H54 (cell line): ENCODE measurements around the gene SPEF1.

ENCODE experiments used
- DNase-seq: peaks from one replicate; pipeline ENCODE4 v3.0.0; 2011; ENCODE audit warnings: low spot score, mixed read lengths; ENCODE audit not compliant: insufficient read length
- FAIRE-seq: peaks from 3 replicates; lab custom pipeline; 2011; peaks lifted over from hg19 to GRCh38; lab: Jason Lieb, UNC
- POLR2A ChIP-seq: IDR thresholded peaks from 2 replicates; pipeline ENCODE4 v1.6.1; 2011; ENCODE audit warnings: low read depth, mild to moderate bottlenecking, low read length

SPEF1 gene

DNA sequence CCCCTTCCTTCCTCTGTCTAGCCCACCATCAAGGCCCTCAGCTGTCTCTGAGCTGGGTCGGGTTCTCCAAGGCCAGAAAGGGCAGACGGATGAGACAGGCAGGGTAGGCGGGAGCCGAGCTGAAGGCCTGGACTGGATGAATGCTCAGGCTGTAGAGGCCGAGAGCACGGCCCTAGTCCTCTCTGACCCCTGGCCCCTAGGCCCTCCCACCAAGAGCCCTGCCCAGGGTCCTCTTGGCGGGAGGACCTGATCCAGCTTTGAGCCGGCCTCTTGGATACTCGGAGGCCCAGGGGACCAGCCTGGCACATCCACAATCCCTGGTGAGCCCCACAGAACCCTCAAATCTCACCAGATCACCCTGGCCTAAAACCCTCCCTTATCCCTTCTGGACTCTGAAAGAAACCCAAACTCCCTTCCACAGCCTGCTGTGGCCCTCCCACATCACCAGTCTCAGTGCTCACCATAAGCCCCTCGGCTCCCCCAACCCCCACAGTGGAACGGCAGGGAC, 21.9 kb downstream of the SPEF1 start:
- TF ChIP-seq POLR2A, result no peak
- no peak for FAIRE-seq
- no peak for DNase-seq

DNA sequence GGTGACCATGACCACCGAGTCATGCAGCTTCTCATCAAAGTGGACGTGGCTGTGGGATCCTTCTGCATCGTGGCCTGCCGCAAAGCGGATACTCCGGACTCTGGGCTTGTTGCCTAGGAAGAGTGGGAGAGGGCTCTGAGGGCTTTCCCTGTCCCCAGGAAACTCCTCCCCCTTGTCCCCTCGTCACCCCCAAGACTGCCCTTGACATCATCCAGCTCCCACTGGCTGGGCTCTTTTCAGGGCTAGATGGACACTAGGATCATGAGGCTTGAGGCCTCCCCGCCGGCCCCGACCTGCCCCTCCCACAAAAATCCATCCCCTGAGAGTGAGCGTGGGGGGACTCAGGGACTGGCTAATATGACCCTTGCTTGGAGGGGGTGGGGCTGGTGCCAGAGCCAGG, 22.7 kb downstream of the SPEF1 start:
- no peak for FAIRE-seq

DNA sequence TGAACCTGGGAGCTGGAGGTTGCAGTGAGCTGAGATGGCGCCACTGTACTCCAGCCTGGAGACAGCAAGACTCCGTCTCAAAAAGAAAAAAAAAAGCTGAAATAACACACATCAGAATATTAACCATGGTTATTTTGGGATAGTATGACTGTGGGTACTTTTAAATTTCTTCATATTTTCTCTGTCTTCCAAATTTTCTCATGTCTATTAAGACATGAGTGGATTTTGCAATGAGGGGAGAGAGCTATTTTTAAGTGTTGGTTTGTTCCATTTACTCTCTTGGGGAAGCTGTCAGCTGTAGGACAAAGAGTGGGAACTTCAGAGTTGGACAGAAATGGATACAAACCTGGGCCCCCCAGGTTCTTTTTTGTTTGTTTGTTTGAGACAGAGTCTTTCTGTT, 24.0 kb downstream of the SPEF1 start:
- no peak for TF ChIP-seq POLR2A
- DNase-seq (no peak), FAIRE-seq (no peak)

More for the DNA sequence above, 22.7 kb downstream of the SPEF1 start:
- TF ChIP-seq POLR2A, result no peak
- DNase-seq, result no peak

DNA sequence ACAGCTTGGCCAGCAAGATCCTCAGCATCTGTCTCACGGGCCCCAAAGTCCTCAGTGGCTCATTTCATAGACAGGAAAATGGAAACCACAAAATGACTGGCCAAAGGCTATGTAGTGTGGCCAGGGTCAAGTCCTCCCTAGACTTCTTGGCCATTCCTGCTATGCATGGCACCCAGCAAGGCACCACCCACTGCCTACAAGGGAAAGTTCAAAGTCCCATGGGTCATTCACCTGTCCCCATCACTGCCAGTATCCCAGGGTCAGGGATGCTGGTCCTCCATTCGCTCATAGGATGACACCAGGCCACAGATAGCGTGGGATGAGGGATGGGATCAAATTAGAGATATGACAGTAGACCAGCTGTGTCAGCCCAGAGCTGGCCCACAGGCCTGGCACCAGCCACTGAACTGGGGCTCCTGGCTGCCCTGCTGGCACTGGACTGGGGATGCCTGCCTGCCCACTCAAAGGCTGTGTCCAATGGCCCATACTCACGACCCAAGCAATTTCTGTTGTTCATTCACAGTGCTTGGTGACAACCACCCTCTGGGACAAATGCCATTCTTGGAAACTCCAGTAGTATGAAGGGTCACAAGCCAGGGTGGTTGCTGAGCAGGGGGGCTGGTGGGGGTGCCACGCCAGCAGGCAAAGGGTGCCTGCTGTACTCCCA, 25.3 kb downstream of the SPEF1 start:
- TF ChIP-seq POLR2A, result no peak
- DNase-seq, result no peak
- no peak for FAIRE-seq

DNA sequence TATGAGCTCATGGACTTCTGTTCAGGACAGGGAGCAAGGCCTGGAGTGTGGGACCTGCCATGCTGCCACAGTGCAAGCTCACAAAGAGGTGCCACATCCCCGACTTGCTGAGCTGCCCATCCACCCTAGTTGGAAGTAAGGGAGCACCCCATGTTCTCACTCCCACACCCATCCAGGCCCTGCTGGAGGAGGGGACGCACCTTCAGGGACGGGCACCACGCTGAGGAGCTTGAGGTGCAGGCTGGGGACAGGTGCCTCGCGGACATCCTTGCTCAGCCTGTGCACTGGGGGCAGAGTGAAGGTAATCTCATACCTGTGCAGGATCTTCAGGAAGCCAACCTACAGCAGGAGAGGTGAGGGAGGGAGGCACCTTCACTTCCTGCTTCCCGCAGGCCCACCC, 26.0 kb downstream of the SPEF1 start:
- DNase-seq (no peak), FAIRE-seq (no peak)
- no peak for TF ChIP-seq POLR2A

DNA sequence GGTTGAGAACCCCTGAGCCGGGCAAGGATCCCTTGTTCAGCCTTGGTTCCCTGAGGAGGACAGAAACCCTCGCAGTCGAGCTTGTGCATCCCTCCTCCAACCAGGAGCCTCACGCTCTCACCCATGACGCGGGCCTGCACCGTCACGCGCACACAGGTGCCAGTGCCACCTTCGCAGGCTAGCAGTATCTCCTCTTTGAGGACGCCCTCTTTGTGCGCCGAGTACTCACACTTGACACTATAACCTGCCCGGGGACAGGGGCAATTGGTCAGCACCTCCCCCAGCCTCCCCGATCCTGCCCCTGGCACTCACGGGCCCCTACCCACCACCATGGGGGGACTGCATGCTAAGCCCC, 27.0 kb downstream of the SPEF1 start:
- DNase-seq (no peak), FAIRE-seq (no peak)
- TF ChIP-seq POLR2A, result no peak

DNA sequence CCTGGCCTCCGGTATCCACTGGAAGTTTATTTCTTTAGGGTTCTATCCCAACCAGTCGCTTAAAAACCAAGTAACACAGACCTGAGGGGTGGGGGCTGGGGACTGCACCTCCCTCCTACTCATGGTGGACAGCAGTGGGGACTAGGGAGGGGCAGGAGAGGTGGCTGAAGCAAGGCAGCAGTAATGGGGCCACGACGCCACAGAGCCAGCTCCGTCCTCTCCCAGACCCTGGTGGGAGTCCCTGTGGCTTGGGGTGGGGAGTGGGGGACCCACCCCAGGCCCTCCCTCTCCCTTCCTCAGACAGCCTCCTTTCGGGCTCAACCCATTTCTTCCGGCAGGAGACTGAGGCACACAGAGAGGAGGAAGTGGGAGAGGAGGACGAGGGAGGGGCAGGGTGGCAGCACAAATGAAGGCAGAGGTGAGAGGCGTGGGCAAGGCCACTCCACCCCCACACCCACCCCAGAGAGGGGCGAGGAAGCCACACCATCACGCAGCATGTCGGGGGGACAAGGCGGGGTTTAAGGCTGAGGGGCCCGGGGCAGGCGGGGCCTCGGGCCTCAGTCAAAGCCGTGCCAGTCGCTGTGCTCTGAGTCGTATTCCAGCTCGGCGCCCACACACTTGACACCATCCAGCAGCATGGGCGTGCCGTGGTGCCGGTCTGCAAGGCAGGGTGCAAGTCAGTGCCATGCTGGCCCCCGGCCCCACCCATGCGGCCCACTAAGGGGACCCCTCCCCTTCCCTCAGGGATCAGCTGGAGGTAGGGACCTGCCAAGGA, 27.6 kb downstream of the SPEF1 start:
- TF ChIP-seq POLR2A, result no peak
- DNase-seq (no peak), FAIRE-seq (no peak)

DNA sequence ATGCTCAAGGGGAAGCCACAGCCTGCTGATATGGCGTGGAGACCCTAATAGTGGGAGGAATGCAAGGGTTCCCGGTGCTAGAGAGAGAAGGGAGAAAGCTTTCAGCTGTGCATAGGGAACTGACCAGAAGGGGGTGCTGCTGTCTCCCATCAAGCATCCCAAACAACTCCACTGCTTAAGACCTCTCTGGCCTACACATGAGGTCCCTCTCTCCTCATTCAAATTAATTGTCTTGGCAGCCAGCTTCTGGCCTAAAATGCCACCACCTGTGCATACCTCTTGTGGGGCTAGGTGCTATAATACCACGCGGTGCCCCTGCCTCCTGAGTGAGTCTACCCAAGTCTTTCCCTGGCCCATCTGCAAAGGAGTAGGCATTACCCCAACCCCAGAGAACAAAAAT, 28.1 kb downstream of the SPEF1 start:
- DNase-seq (peak; percentile 85), FAIRE-seq (no peak)
- no peak for TF ChIP-seq POLR2A

DNA sequence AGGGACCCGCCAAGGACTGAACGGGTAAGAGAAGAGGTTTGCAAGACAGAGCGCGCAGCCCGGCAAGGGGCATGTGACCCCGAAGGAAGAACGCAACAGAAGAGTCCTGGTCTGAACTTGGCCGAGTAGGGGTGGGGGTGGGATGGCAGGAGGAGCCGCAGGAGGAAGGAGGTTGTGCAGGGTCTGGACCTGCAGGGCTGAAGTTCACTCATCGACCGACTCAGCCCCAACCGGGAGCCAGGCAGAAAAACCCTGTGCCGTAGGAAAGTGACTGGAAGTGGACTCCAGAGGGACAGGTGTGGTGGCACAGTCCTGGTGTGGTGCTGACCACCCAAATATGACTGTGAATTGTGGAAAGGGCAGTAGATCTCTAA, 28.9 kb downstream of the SPEF1 start:
- DNase-seq (no peak), FAIRE-seq (no peak)
- TF ChIP-seq POLR2A, result no peak

DNA sequence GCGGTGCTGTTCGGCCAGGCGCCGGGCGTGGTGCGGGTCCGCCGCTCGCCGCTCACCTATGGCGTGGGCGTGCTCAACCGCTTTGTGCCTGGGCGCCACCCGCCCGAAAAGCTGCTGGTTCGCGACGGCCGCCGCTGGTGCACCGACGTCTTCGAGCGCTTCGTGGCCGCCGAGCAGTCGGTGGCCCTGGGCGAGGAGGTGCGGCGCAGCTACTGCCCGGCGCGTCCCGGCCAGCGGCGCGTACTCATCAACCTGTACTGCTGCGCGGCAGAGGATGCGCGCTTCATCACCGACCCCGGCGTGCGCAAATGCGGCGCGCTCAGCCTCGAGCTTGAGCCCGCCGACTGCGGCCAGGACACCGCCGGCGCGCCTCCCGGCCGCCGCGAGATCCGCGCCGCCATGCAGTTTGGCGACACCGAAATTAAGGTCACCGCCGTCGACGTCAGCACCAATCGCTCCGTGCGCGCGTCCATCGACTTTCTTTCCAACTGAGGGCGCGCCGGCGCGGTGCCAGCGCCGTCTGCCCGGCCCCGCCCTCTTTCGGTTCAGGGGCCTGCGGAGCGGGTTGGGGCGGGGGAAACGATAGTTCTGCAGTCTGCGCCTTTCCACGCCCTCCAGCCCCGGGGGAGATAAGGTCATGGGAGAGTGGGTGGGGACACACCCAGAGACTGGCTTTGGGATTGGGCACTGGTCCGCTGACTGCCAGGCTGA, 29.4 kb downstream of the SPEF1 start:
- DNase-seq (no peak), FAIRE-seq (no peak)
- TF ChIP-seq POLR2A, result no peak

DNA sequence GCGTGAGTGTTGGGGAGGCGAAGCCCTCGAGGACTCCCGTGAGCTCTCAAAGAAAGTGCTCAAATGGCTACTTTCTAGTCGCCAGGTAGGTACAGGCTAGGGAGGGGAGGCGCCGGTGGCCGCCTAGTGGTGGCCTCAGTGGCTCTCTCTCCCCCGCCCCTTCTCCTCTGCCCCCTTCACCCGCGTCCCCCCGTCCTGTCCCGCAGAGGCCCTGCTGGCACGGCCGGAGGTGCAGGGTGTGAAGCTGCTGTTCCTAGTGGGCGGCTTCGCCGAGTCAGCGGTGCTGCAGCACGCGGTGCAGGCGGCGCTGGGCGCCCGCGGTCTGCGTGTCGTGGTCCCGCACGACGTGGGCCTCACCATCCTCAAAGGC, 30.0 kb downstream of the SPEF1 start:
- no peak for TF ChIP-seq POLR2A
- FAIRE-seq, result no peak
- no peak for DNase-seq

DNA sequence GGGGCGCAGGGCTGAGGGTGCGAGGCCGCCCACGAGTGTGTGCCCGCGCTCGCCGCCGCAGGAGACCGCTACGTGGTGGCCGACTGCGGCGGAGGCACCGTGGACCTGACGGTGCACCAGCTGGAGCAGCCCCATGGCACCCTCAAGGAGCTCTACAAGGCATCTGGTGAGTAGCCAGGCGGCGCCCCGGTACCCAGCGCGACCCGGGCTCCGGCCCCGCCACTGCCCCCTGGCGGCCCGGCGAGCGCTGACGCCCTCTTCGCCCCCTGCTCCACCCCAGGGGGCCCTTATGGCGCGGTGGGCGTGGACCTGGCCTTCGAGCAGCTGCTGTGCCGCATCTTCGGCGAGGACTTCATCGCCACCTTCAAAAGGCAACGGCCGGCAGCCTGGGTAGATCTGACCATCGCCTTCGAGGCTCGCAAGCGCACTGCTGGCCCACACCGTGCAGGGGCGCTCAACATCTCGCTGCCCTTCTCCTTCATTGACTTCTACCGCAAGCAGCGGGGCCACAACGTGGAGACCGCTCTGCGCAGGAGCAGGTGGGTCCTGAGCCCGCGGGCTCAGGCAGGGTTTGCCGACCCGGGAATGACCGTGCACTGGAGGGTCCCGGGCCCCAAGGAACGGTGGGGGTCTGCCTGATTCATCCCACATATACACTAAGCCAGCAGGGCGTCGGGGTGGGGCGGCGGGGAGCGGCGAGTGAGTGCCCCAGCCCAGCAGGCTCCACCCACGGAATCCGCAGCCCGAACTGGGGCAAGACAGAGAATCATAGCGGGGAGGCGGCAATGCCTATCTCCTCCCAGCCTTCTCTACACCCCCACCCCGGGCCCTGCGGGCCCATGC, 31.3 kb downstream of the SPEF1 start:
- no peak for TF ChIP-seq POLR2A
- FAIRE-seq (no peak), DNase-seq (peak; percentile 54)

DNA sequence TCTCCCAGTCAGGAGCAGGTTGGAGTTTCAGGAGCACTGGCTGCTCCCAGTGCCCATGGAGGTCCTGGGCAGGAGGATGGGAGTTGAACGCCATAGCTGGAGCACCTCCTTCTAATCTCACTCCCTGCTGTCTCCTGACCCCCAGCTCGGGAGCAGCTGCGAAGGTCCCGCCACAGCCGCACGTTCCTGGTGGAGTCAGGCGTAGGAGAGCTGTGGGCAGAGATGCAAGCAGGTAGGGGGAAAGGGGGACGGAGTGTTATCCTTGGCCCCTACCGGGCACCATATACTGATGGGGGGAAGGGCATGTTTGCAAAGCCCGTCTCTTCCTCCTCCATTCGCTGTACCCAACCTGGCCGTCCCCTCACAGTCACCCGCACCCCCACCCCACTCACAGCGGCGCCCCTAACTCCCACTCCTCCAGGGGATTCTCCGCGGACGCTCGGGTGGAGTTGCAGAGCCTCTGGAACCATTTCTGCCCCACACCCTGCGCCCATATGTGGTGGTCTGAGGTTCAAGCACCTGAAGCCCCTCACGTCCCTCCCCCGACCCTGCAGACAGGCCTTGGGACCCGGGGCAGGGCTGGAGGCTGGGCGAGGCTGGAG, 32.1 kb downstream of the SPEF1 start:
- DNase-seq (no peak), FAIRE-seq (no peak)
- no peak for TF ChIP-seq POLR2A
